ENCODE data around the gene CLEC2A. TPM values are rescaled to one million over a fixed set of nuclear protein-coding genes. Genes with fewer than 3 reads are reported as not detected.
A peak's percentile ranks its signal among the peaks of the same experiment; 100 is the strongest.

CLEC2A gene
- total and polyA plus RNA-seq, 4 donors = not detected

- Histone ChIP-seq H3K4me1 (ENCODE audit: control insufficient read depth in 5 of 5, insufficient read depth in 5 of 5, low read length in 5 of 5) (no peaks in the 10 kb centered on the region), H3K27me3 (ENCODE audit: control insufficient read depth in 3 of 3, insufficient read depth in 3 of 3, low read length in 2 of 3) (no peaks in the 10 kb centered on the region), H3K27ac (ENCODE audit: low read depth in 1 of 2, low read length in 1 of 2) (no peak overlapping the region), H3K9me3 (ENCODE audit: control insufficient read depth in 4 of 4, insufficient read depth in 3 of 4, low read length in 3 of 4) (no peaks in the 10 kb centered on the region), H3K4me3 (no peak overlapping the region), H3K9ac (ENCODE audit: insufficient read depth in 1 of 2, low read length in 2 of 2) (no peak overlapping the region), H3K36me3 (ENCODE audit: control insufficient read depth in 4 of 4, insufficient read depth in 4 of 4, low read length in 4 of 4) (no peaks in the 10 kb centered on the region)
- no peak for ATAC-seq (ENCODE audit: insufficient read depth, low FRiP score)
- WGBS, 2 donors = 88 to 90% methylated on average over 11 of the region's 11 CpGs
- no peak for TF ChIP-seq CTCF (IDR thresholded peaks at IDR 0.05; ENCODE audit: control extremely low read depth, extremely low read depth)
- no peak for DNase-seq
Measured at GRCh38 chr12:9872742-9873141, 59.4 kb downstream of the CLEC2A start.

DNA sequence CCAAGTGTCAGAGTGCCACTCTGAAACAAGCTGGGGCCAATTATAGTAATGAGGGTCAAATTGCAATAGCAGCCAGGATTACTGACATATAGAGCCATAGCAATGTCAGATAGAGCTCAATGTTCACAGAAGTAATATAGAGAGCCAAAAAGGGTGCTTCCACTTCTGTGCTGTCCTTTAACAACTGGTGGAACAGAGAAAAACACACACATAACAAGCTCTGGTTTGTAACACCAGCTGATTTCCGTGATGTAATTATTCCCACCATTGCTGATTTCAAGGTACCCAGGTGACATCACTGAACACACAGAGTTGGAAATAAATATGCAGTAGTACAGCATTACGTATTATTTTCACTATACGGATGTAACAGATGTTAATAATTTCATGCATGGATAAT is 60.0 kb downstream of the CLEC2A start:
- Histone ChIP-seq H3K4me3 (no peak overlapping the region), H3K36me3 (ENCODE audit: control insufficient read depth in 4 of 4, insufficient read depth in 4 of 4, low read length in 4 of 4) (no peaks in the 10 kb centered on the region), H3K9me3 (ENCODE audit: control insufficient read depth in 4 of 4, insufficient read depth in 3 of 4, low read length in 3 of 4) (no peaks in the 10 kb centered on the region), H3K4me1 (ENCODE audit: control insufficient read depth in 5 of 5, insufficient read depth in 5 of 5, low read length in 5 of 5) (no peaks in the 10 kb centered on the region), H3K27me3 (ENCODE audit: control insufficient read depth in 3 of 3, insufficient read depth in 3 of 3, low read length in 2 of 3) (no peaks in the 10 kb centered on the region), H3K9ac (ENCODE audit: insufficient read depth in 1 of 2, low read length in 2 of 2) (no peak overlapping the region), H3K27ac (ENCODE audit: low read depth in 1 of 2, low read length in 1 of 2) (no peak overlapping the region)
- no peak for TF ChIP-seq CTCF (IDR thresholded peaks at IDR 0.05; ENCODE audit: control extremely low read depth, extremely low read depth)
- ATAC-seq (ENCODE audit: insufficient read depth, low FRiP score) (no peak), DNase-seq (no peak)
- WGBS, 2 donors = 84 to 94% methylated on average over 3 of the region's 3 CpGs

- DNase-seq (peak in 2 of 3 donors; percentile 56 to 61), ATAC-seq (ENCODE audit: insufficient read depth, low FRiP score) (no peak)
- 50% methylated on average over 2 of the region's 2 CpGs for WGBS, 2 donors
- Histone ChIP-seq H3K36me3 (ENCODE audit: control insufficient read depth in 4 of 4, insufficient read depth in 4 of 4, low read length in 4 of 4) (no peaks in the 10 kb centered on the region), H3K9me3 (ENCODE audit: control insufficient read depth in 4 of 4, insufficient read depth in 3 of 4, low read length in 3 of 4) (no peaks in the 10 kb centered on the region), H3K27ac (ENCODE audit: low read depth in 1 of 2, low read length in 1 of 2) (peak overlapping the region in 1 of 2 donors; percentile 42), H3K4me3 (no peak overlapping the region), H3K4me1 (ENCODE audit: control insufficient read depth in 5 of 5, insufficient read depth in 5 of 5, low read length in 5 of 5) (no peaks in the 10 kb centered on the region), H3K9ac (ENCODE audit: insufficient read depth in 1 of 2, low read length in 2 of 2) (peak overlapping the region; percentile 65 to 95), H3K27me3 (ENCODE audit: control insufficient read depth in 3 of 3, insufficient read depth in 3 of 3, low read length in 2 of 3) (no peaks in the 10 kb centered on the region)
- no peak for TF ChIP-seq CTCF (IDR thresholded peaks at IDR 0.05; ENCODE audit: control extremely low read depth, extremely low read depth)
Measured at GRCh38 chr12:9870286-9870866, 61.8 kb downstream of the CLEC2A start.
